ENCODE results near the gene TMEM158.

DNA sequence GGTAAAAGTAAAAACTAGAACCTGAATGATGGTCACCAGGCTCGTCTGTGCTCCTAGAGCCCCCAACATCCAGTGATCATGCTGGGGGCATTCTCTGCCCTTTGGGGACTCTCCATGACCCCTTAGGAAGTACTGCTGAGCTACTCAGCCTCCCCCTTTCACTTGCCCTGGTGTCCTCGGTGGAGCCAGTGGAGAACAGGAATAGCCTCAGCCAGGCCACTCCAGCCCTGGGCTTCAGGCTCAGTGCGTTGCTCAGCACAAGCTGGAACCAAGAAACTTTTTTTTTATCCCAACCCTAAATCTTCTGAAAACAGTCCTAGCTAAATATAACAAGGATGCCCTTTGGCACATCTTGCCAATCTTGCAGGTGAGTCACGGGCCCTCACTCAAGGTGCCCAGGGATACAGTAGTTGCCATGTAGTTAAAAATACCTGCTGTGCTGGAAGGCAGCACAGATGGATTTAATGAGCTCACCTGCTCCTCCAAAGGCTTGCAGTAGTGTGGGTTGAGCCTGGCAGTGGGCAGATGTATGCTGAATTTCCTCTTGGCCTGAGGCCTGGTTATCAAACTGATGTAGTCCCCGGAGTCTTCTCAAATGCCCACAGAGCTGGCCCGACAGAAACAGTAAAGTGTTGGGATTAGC, 46.9 kb upstream of the TMEM158 start:
- TF ChIP-seq, protein P1, sequence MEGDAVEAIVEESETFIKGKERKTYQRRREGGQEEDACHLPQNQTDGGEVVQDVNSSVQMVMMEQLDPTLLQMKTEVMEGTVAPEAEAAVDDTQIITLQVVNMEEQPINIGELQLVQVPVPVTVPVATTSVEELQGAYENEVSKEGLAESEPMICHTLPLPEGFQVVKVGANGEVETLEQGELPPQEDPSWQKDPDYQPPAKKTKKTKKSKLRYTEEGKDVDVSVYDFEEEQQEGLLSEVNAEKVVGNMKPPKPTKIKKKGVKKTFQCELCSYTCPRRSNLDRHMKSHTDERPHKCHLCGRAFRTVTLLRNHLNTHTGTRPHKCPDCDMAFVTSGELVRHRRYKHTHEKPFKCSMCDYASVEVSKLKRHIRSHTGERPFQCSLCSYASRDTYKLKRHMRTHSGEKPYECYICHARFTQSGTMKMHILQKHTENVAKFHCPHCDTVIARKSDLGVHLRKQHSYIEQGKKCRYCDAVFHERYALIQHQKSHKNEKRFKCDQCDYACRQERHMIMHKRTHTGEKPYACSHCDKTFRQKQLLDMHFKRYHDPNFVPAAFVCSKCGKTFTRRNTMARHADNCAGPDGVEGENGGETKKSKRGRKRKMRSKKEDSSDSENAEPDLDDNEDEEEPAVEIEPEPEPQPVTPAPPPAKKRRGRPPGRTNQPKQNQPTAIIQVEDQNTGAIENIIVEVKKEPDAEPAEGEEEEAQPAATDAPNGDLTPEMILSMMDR (IDR thresholded peaks at IDR 0.05; ENCODE audit: poor library complexity): no peak
- no peak for TF ChIP-seq EZH2 (IDR thresholded peaks at IDR 0.05; ENCODE audit: borderline replicate concordance)
- TF ChIP-seq EZH2phosphoT487 (IDR thresholded peaks at IDR 0.05; ENCODE audit: low read depth, severe bottlenecking, unreplicated experiment): no peak
